Measurements from ENCODE around the gene HNRNPUL1. TPM values are rescaled to one million over a fixed set of nuclear protein-coding genes. Genes with fewer than 3 reads are reported as not detected.
A peak's percentile ranks its signal among the peaks of the same experiment; 100 is the strongest.

Gene HNRNPUL1
- total RNA-seq, 1 experiment from 2014 or later = 158 TPM

GRCh38 chr19:41264581-41265394, 616 bp downstream of the HNRNPUL1 start:
- no TSS peak for BruUV-seq (replicated peaks)
- intact Hi-C loops (cut with micrococcal nuclease) = loop anchor here (2.0 kb wide), 1 partner anchor 46 kb away; the partner anchor contains the start of gene CCDC97
- Histone ChIP-seq H3F3A (ENCODE audit: low read length, unreplicated experiment) (peaks cover 9% of the 10 kb centered on the region), H3K27ac (ENCODE audit: low read length) (peak overlapping the region; percentile 95), H3K27me3 (ENCODE audit: low read length) (no peaks in the 10 kb centered on the region), H3K9me3 (ENCODE audit: low read length) (no peaks in the 10 kb centered on the region), H3K9ac (ENCODE audit: low read length) (peak overlapping the region; percentile 100), H3K4me2 (ENCODE audit: low read length) (peak overlapping the region; percentile 80), H3K9me2 (replicated peaks; ENCODE audit: low read length) (no peaks in the 10 kb centered on the region), H3K36me3 (ENCODE audit: low read depth, low read length) (peaks cover 21% of the 10 kb centered on the region), H3K4me3 (ENCODE audit: low read length) (peak overlapping the region; percentile 97), H2AFZ (ENCODE audit: low read length) (peak overlapping the region; percentile 74), H3K4me1 (ENCODE audit: insufficient read depth, low read length) (peaks cover 16% of the 10 kb centered on the region), H3K79me2 (ENCODE audit: low read length) (peaks cover 56% of the 10 kb centered on the region), H4K20me1 (ENCODE audit: low read length) (peaks cover 7% of the 10 kb centered on the region; the same call in 1 of the 2 replicates)
- ChIA-PET CTCF (no interaction called here), POLR2A (ENCODE audit: unreplicated experiment) (interaction anchor here (0.7 to 1.9 kb wide), 3 partner anchors 44 to 99 kb away, joined by 3 to 8 read pairs (median 5); partner anchors contain the start of gene AXL)
- no peak for ATAC-seq
- TF ChIP-seq EZH2phosphoT487 (IDR thresholded peaks at IDR 0.05; ENCODE audit: borderline replicate concordance, low read length) (no peak), EZH2 (IDR thresholded peaks at IDR 0.05; ENCODE audit: low read length, unreplicated experiment) (no peak), CTCF (conservative IDR thresholded peaks at IDR 0.05; ENCODE audit: low read depth, low read length) (no peak)
- peak; percentile 46 for DNase-seq

GRCh38 chr19:41265395-41266153, 1.4 kb downstream of the HNRNPUL1 start:
- H3K9ac ChIP-seq (ENCODE audit: low read length) = peak overlapping the region; percentile 100
- H3K4me3 ChIP-seq (ENCODE audit: low read length) = peak overlapping the region; percentile 97
- H3F3A ChIP-seq (ENCODE audit: low read length, unreplicated experiment) = peaks cover 9% of the 10 kb centered on the region
- peaks cover 7% of the 10 kb centered on the region; the same call in 1 of the 2 replicates for H4K20me1 ChIP-seq (ENCODE audit: low read length)
- peaks cover 21% of the 10 kb centered on the region for H3K36me3 ChIP-seq (ENCODE audit: low read depth, low read length)
- no peak overlapping the region for H2AFZ ChIP-seq (ENCODE audit: low read length)
- no peaks in the 10 kb centered on the region for H3K9me3 ChIP-seq (ENCODE audit: low read length)
- H3K9me2 ChIP-seq (replicated peaks; ENCODE audit: low read length) = no peaks in the 10 kb centered on the region
- peak overlapping the region; percentile 95 for H3K27ac ChIP-seq (ENCODE audit: low read length)
- H3K27me3 ChIP-seq (ENCODE audit: low read length) = no peaks in the 10 kb centered on the region
- ATAC-seq = no peak
- POLR2A ChIA-PET (ENCODE audit: unreplicated experiment) = interaction anchor here (0.5 to 0.7 kb wide), 2 partner anchors 45 kb away, joined by 3 read pairs; no protein-coding TSS in a partner anchor
- TF ChIP-seq EZH2phosphoT487 (IDR thresholded peaks at IDR 0.05; ENCODE audit: borderline replicate concordance, low read length) (no peak), CTCF (conservative IDR thresholded peaks at IDR 0.05; ENCODE audit: low read depth, low read length) (no peak), EZH2 (IDR thresholded peaks at IDR 0.05; ENCODE audit: low read length, unreplicated experiment) (no peak)
- peaks cover 56% of the 10 kb centered on the region for H3K79me2 ChIP-seq (ENCODE audit: low read length)
- peak overlapping the region; percentile 80 for H3K4me2 ChIP-seq (ENCODE audit: low read length)
- CTCF ChIA-PET = no interaction called here
- intact Hi-C loops (cut with micrococcal nuclease) = loop anchor here (2.0 kb wide), 1 partner anchor 45 kb away; the partner anchor contains the start of gene CCDC97
- BruUV-seq (replicated peaks) = no TSS peak
- peak; percentile 12 for DNase-seq
- peaks cover 16% of the 10 kb centered on the region for H3K4me1 ChIP-seq (ENCODE audit: insufficient read depth, low read length)
